GM23338 (cell line): ENCODE measurements around the gene ELANE. TPM values are rescaled to one million over a fixed set of nuclear protein-coding genes. Genes with fewer than 3 reads are reported as not detected.

ENCODE experiments used
- ATAC-seq: fragments of 200-7000 bp; cut with Tn5 transposase; 3 replicates; pipeline ENCODE4 v1.9.1; 2020
- DNase-seq: peaks from one replicate; pipeline ENCODE4 v3.0.0-alpha.2; 2015; ENCODE audit warnings: low spot score
- H2AFZ ChIP-seq: fragments of 200-600 bp; sonication (generic); 2 replicates; pipeline ENCODE4 v1.8.0; 2016; ENCODE audit warnings: antibody characterized with exemption, mild to moderate bottlenecking, moderate library complexity
- H3F3A ChIP-seq: fragments of 200-600 bp; sonication (generic); replicated peaks from 2 replicates; pipeline ENCODE4 v1.8.0; 2017; ENCODE audit warnings: antibody characterized with exemption, mixed run types, low read depth
- H3K27ac ChIP-seq: fragments of 200-600 bp; sonication (generic); 2 replicates; pipeline ENCODE4 v1.6.1; 2016; ENCODE audit warnings: low read depth
- H3K27me3 ChIP-seq: fragments of 200-600 bp; sonication (generic); 2 replicates; pipeline ENCODE4 v1.8.0; 2016; ENCODE audit warnings: mild to moderate bottlenecking, mixed run types, moderate library complexity; ENCODE audit not compliant: insufficient read depth
- H3K36me3 ChIP-seq: fragments of 200-600 bp; sonication (generic); 2 replicates; pipeline ENCODE4 v1.8.0; 2016; ENCODE audit warnings: mild to moderate bottlenecking; ENCODE audit not compliant: insufficient read depth
- H3K4me1 ChIP-seq: fragments of 200-600 bp; sonication (generic); 2 replicates; pipeline ENCODE4 v1.8.0; 2016; ENCODE audit warnings: mild to moderate bottlenecking, moderate library complexity; ENCODE audit not compliant: insufficient read depth
- H3K4me2 ChIP-seq: fragments of 200-600 bp; sonication (generic); 2 replicates; pipeline ENCODE4 v1.7.1; 2017; ENCODE audit warnings: mixed run types
- H3K4me3 ChIP-seq: fragments of 200-600 bp; sonication (generic); 2 replicates; pipeline ENCODE4 v1.6.1; 2016; ENCODE audit warnings: mixed run types
- H3K79me2 ChIP-seq: fragments of 200-600 bp; sonication (generic); replicated peaks from 2 replicates; pipeline ENCODE4 v1.8.0; 2017; ENCODE audit warnings: mild to moderate bottlenecking; ENCODE audit not compliant: insufficient read depth
- H3K9me2 ChIP-seq: fragments of 200-600 bp; sonication (generic); 2 replicates; pipeline ENCODE4 v1.8.0; 2017; ENCODE audit not compliant: insufficient read depth
- H4K20me1 ChIP-seq: fragments of 200-600 bp; sonication (generic); replicated peaks from 2 replicates; pipeline ENCODE4 v1.8.0; 2017; ENCODE audit warnings: mild to moderate bottlenecking; ENCODE audit not compliant: insufficient read depth
- H3K27ac Mint-ChIP-seq: 2 replicates; pipeline ENCODE4 v1.8.0; 2020; ENCODE audit warnings: inconsistent platforms, mild to moderate bottlenecking, moderate library complexity, mixed read lengths
- H3K27me3 Mint-ChIP-seq: 3 replicates; pipeline ENCODE4 v1.8.0; 2022; ENCODE audit warnings: low read depth, mild to moderate bottlenecking, moderate library complexity, mixed read lengths, inconsistent platforms; ENCODE audit not compliant: insufficient read depth, poor library complexity
- H3K36me3 Mint-ChIP-seq: 3 replicates; pipeline ENCODE4 v1.8.0; 2021; ENCODE audit warnings: low read depth, mild to moderate bottlenecking, inconsistent platforms, moderate library complexity, mixed read lengths
- H3K4me1 Mint-ChIP-seq: 3 replicates; pipeline ENCODE4 v1.8.0; 2020; ENCODE audit warnings: mild to moderate bottlenecking, inconsistent platforms, mixed read lengths
- H3K4me3 Mint-ChIP-seq: 3 replicates; pipeline ENCODE4 v1.8.0; 2021; ENCODE audit warnings: moderate library complexity, mild to moderate bottlenecking, inconsistent platforms, mixed read lengths
- H3K9me3 Mint-ChIP-seq: 3 replicates; pipeline ENCODE4 v1.8.0; 2020; ENCODE audit warnings: moderate library complexity, mild to moderate bottlenecking, inconsistent platforms, mixed read lengths
- CREB1 ChIP-seq: fragments of 250-450 bp; sonication (Bioruptor Pico); IDR thresholded peaks from 2 replicates; pipeline ENCODE4 v1.5.0; 2020; ENCODE audit warnings: low read depth, mild to moderate bottlenecking, moderate library complexity
- CTCF ChIP-seq, 2 experiments: fragments of 200-600 bp in 1 of 2; sonication (generic) in 1 of 2; conservative IDR thresholded peaks; 2 replicates each; pipeline versions ENCODE4 v1.5.1 to v1.6.1; 2016 to 2017; ENCODE audit warnings: antibody characterized with exemption in 2 of 2, low read depth in 2 of 2, mild to moderate bottlenecking in 2 of 2, moderate library complexity in 1 of 2
- EZH2phosphoT487 ChIP-seq: fragments of 200-600 bp; sonication (generic); IDR thresholded peaks from one replicate; pipeline ENCODE4 v1.8.1; 2018; ENCODE audit warnings: antibody characterized with exemption; ENCODE audit not compliant: unreplicated experiment
- JUNB ChIP-seq: IDR thresholded peaks from one replicate; pipeline ENCODE4 v1.6.1; 2016; ENCODE audit warnings: antibody characterized with exemption; ENCODE audit not compliant: unreplicated experiment
- NANOG ChIP-seq: IDR thresholded peaks from 2 replicates; pipeline ENCODE4 v1.6.1; 2016; ENCODE audit warnings: antibody characterized with exemption, borderline replicate concordance
- POLR2AphosphoS5 ChIP-seq: IDR thresholded peaks from 2 replicates; pipeline ENCODE4 v1.6.1; 2016; ENCODE audit warnings: antibody characterized with exemption, low read depth
- REST ChIP-seq: IDR thresholded peaks from one replicate; pipeline ENCODE4 v1.6.1; 2018; ENCODE audit warnings: antibody characterized with exemption; ENCODE audit not compliant: unreplicated experiment
- STAT1 ChIP-seq: IDR thresholded peaks from one replicate; pipeline ENCODE4 v1.6.1; 2016; ENCODE audit warnings: antibody characterized with exemption; ENCODE audit not compliant: unreplicated experiment
- ZNF114 ChIP-seq: fragments of 250-450 bp; sonication (Bioruptor Pico); IDR thresholded peaks from 2 replicates; pipeline ENCODE4 v1.5.0; 2020; ENCODE audit warnings: mild to moderate bottlenecking, moderate library complexity
- ZNF331 ChIP-seq: fragments of 250-450 bp; sonication (Bioruptor Pico); IDR thresholded peaks from 2 replicates; pipeline ENCODE4 v1.5.0; 2020; ENCODE audit warnings: low read depth, mild to moderate bottlenecking, moderate library complexity
- polyA plus RNA-seq: library from polyadenylated mRNA; unstranded; fragments of >200 nt; fragmentation: Nextera tagmentation; extraction: Ambion mirVana; gene quantifications from 2 replicates; pipeline ENCODE4 v1.2.1, GENCODE V29; 2016
- total RNA-seq: library from RNA; depleted of rRNA; stranded (reverse); fragments of >200 nt; shearing (Covaris generic); gene quantifications from 2 replicates; pipeline ENCODE4 v1.2.3, GENCODE V29; 2014
- TF ChIP-seq, protein P1 (sequence below): IDR thresholded peaks from 2 replicates; pipeline ENCODE4 v1.6.1; 2016; ENCODE audit warnings: antibody characterized with exemption

ELANE gene
- total and polyA plus RNA-seq, 2 experiments from 2014 or later: not detected

- TF ChIP-seq, protein P1, sequence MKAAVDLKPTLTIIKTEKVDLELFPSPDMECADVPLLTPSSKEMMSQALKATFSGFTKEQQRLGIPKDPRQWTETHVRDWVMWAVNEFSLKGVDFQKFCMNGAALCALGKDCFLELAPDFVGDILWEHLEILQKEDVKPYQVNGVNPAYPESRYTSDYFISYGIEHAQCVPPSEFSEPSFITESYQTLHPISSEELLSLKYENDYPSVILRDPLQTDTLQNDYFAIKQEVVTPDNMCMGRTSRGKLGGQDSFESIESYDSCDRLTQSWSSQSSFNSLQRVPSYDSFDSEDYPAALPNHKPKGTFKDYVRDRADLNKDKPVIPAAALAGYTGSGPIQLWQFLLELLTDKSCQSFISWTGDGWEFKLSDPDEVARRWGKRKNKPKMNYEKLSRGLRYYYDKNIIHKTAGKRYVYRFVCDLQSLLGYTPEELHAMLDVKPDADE: no peak
- TF ChIP-seq NANOG (no peak), EZH2phosphoT487 (no peak), JUNB (no peak), STAT1 (no peak), ZNF114 (CRISPR knock-in tag) (no peak)
Observed at GRCh38 chr19:808423-808775, 43.7 kb upstream of the ELANE start (continued).

DNA sequence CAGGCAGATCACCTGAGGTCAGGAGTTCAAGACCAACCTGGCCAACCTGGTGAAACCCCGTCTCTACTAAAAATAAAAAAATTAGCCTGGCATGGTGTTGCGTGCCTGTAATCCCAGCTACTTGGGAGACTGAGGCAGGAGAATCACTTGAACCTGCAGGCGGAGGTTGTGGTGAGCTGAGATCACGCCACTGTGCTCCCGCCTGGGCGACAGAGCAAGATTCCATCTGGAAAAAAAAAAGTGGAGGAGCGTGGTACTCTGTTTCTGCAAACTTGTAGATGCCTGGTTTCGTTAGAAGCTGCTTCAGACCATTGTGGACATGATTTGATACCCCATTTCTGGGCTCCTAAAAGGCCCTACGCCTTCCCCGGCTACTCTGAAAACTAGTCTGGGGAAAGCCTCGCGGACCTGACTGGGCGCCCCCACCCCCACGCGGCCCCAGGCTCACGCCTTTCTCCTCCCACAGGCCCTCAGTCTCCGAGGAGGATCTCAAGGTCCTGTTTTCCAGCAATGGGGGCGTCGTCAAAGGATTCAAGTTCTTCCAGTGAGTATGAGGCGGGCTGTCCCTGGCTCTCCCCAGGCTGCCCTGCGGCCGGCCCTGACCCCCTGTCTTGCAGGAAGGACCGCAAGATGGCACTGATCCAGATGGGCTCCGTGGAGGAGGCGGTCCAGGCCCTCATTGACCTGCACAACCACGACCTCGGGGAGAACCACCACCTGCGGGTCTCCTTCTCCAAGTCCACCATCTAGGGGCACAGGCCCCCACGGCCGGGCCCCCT lies 41.8 kb upstream of the ELANE start:
- Mint-ChIP-seq H3K27ac (no peak overlapping the region), H3K4me1 (peaks cover 9% of the 10 kb centered on the region; the same call in 2 of the 3 replicates), H3K27me3 (peaks cover 36% of the 10 kb centered on the region), H3K9me3 (no peaks in the 10 kb centered on the region; the same call in 2 of the 3 replicates), H3K4me3 (no peak overlapping the region), H3K36me3 (peaks cover 66% of the 10 kb centered on the region)
- no peak overlapping the region for H2AFZ ChIP-seq
- H3K27me3 ChIP-seq: no peaks in the 10 kb centered on the region
- no peak overlapping the region for H3K4me3 ChIP-seq
- H3F3A ChIP-seq: peaks cover 60% of the 10 kb centered on the region
- H3K4me1 ChIP-seq: no peaks in the 10 kb centered on the region; the same call in 1 of the 2 replicates
- H3K27ac ChIP-seq: peak overlapping the region; percentile 22
- H3K79me2 ChIP-seq: peaks cover 29% of the 10 kb centered on the region
- TF ChIP-seq REST: no peak
- no peak for TF ChIP-seq CREB1 (CRISPR knock-in tag)
- no peak; the same call in 1 of the 2 replicates for TF ChIP-seq POLR2AphosphoS5
- no peak for TF ChIP-seq CTCF (conservative IDR thresholded peaks at IDR 0.05; ENCODE audit: low read depth in 2 of 2)
- TF ChIP-seq ZNF331 (CRISPR knock-in tag): no peak
- no peak for TF ChIP-seq EZH2phosphoT487
- TF ChIP-seq JUNB: no peak
- no peak for TF ChIP-seq NANOG
- peaks cover 41% of the 10 kb centered on the region for H3K36me3 ChIP-seq
- no peak overlapping the region for H3K4me2 ChIP-seq
- H4K20me1 ChIP-seq: peaks cover 41% of the 10 kb centered on the region
- ATAC-seq (no peak), DNase-seq (peak; percentile 21)
- no peaks in the 10 kb centered on the region for H3K9me2 ChIP-seq
